DND-41 (cell line): ENCODE measurements around the gene AASS.
"Not testable (repeated sequence)": the region's sequence is repeated elsewhere in the genome, so short reads cannot be mapped to it uniquely, and the experiment has no call there.

Experiments used
- EZH2 ChIP-seq: IDR thresholded peaks from 3 replicates; pipeline ENCODE4 v1.6.1; 2012; ENCODE audit warnings: borderline replicate concordance, low read depth, mild to moderate bottlenecking, moderate library complexity, low read length, inconsistent platforms; ENCODE audit not compliant: severe bottlenecking
- TF ChIP-seq, protein P1 (sequence below): IDR thresholded peaks from 2 replicates; pipeline ENCODE4 v1.5.1; 2012; ENCODE audit warnings: borderline replicate concordance, low read length, moderate library complexity, mild to moderate bottlenecking; ENCODE audit not compliant: poor library complexity, severe bottlenecking; ENCODE audit errors: extremely low read depth

- TF ChIP-seq, protein P1, sequence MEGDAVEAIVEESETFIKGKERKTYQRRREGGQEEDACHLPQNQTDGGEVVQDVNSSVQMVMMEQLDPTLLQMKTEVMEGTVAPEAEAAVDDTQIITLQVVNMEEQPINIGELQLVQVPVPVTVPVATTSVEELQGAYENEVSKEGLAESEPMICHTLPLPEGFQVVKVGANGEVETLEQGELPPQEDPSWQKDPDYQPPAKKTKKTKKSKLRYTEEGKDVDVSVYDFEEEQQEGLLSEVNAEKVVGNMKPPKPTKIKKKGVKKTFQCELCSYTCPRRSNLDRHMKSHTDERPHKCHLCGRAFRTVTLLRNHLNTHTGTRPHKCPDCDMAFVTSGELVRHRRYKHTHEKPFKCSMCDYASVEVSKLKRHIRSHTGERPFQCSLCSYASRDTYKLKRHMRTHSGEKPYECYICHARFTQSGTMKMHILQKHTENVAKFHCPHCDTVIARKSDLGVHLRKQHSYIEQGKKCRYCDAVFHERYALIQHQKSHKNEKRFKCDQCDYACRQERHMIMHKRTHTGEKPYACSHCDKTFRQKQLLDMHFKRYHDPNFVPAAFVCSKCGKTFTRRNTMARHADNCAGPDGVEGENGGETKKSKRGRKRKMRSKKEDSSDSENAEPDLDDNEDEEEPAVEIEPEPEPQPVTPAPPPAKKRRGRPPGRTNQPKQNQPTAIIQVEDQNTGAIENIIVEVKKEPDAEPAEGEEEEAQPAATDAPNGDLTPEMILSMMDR = not testable (repeated sequence)
- TF ChIP-seq EZH2 = not testable (repeated sequence)
Measured at GRCh38 chr7:122172144-122172543, 28.1 kb upstream of the AASS start.
